Neural crest cell (in vitro differentiated cells): ENCODE measurements around the gene UMODL1. TPM values are rescaled to one million over a fixed set of nuclear protein-coding genes. Genes with fewer than 3 reads are reported as not detected.

ENCODE experiments used
- DNase-seq: peaks from one replicate; pipeline ENCODE4 v3.0.0; 2021; ENCODE audit warnings: low read depth, mixed read lengths, low spot score
- H3K27ac Mint-ChIP-seq: one replicate; pipeline ENCODE4 v1.8.0; 2021; ENCODE audit warnings: mild to moderate bottlenecking, mixed read lengths; ENCODE audit not compliant: unreplicated experiment
- H3K27me3 Mint-ChIP-seq: 2 replicates; pipeline ENCODE4 v1.8.0; 2021; ENCODE audit warnings: low read depth, mild to moderate bottlenecking, mixed read lengths
- H3K36me3 Mint-ChIP-seq: 2 replicates; pipeline ENCODE4 v1.8.0; 2021; ENCODE audit warnings: low read depth, mild to moderate bottlenecking, mixed read lengths
- H3K4me1 Mint-ChIP-seq: 2 replicates; pipeline ENCODE4 v1.8.0; 2021; ENCODE audit warnings: mixed read lengths
- H3K4me3 Mint-ChIP-seq: one replicate; pipeline ENCODE4 v1.8.0; 2021; ENCODE audit warnings: mild to moderate bottlenecking, mixed read lengths
- H3K9me3 Mint-ChIP-seq: 2 replicates; pipeline ENCODE4 v1.8.0; 2021; ENCODE audit warnings: mixed read lengths
- CTCF ChIP-seq: fragments of 200-600 bp; sonication (generic); conservative IDR thresholded peaks from 2 replicates; pipeline ENCODE4 v1.5.0; 2021; ENCODE audit warnings: antibody characterized with exemption, mild to moderate bottlenecking
- total RNA-seq: library from RNA; stranded (reverse); gene quantifications from 2 replicates; pipeline ENCODE4 v1.2.1, GENCODE V29; 2021

Gene UMODL1
- total RNA-seq, 1 donor from 2014 or later = not detected

- DNase-seq = no peak
- TF ChIP-seq CTCF = no peak
- H3K27me3 Mint-ChIP-seq = no peaks in the 10 kb centered on the region
- no peaks in the 10 kb centered on the region for H3K36me3 Mint-ChIP-seq
- H3K4me1 Mint-ChIP-seq = peaks cover 18% of the 10 kb centered on the region
- H3K4me3 Mint-ChIP-seq = no peak overlapping the region
- H3K27ac Mint-ChIP-seq = peak overlapping the region; percentile 40
- H3K9me3 Mint-ChIP-seq = no peaks in the 10 kb centered on the region
Measured at GRCh38 chr21:42067531-42068255, 3.4 kb upstream of the UMODL1 start.

GRCh38 chr21:42068256-42068545, 2.9 kb upstream of the UMODL1 start:
- no peak for TF ChIP-seq CTCF
- Mint-ChIP-seq H3K27ac (no peak overlapping the region), H3K36me3 (no peaks in the 10 kb centered on the region), H3K4me3 (no peak overlapping the region), H3K9me3 (no peaks in the 10 kb centered on the region), H3K4me1 (peaks cover 18% of the 10 kb centered on the region), H3K27me3 (no peaks in the 10 kb centered on the region)
- no peak for DNase-seq

GRCh38 chr21:42068592-42068991, 2.5 kb upstream of the UMODL1 start:
- H3K4me1 Mint-ChIP-seq = peaks cover 18% of the 10 kb centered on the region
- H3K36me3 Mint-ChIP-seq = no peaks in the 10 kb centered on the region
- no peak overlapping the region for H3K4me3 Mint-ChIP-seq
- TF ChIP-seq CTCF = no peak
- no peaks in the 10 kb centered on the region for H3K9me3 Mint-ChIP-seq
- H3K27me3 Mint-ChIP-seq = no peaks in the 10 kb centered on the region
- no peak for DNase-seq
- H3K27ac Mint-ChIP-seq = no peak overlapping the region

- Mint-ChIP-seq H3K4me1 (peaks cover 12% of the 10 kb centered on the region), H3K9me3 (no peaks in the 10 kb centered on the region), H3K4me3 (no peak overlapping the region), H3K27ac (no peak overlapping the region), H3K36me3 (no peaks in the 10 kb centered on the region), H3K27me3 (no peaks in the 10 kb centered on the region)
- no peak for TF ChIP-seq CTCF
- no peak for DNase-seq
Measured at GRCh38 chr21:42069327-42069726, 1.8 kb upstream of the UMODL1 start.

- H3K4me3 Mint-ChIP-seq = no peak overlapping the region
- no peaks in the 10 kb centered on the region for H3K27me3 Mint-ChIP-seq
- no peak for TF ChIP-seq CTCF
- H3K9me3 Mint-ChIP-seq = no peaks in the 10 kb centered on the region
- H3K36me3 Mint-ChIP-seq = no peaks in the 10 kb centered on the region
- peaks cover 12% of the 10 kb centered on the region for H3K4me1 Mint-ChIP-seq
- no peak for DNase-seq
- no peak overlapping the region for H3K27ac Mint-ChIP-seq
Measured at GRCh38 chr21:42069843-42070242, 1.3 kb upstream of the UMODL1 start.
